ENCODE data around the gene SLC40A1.

DNA sequence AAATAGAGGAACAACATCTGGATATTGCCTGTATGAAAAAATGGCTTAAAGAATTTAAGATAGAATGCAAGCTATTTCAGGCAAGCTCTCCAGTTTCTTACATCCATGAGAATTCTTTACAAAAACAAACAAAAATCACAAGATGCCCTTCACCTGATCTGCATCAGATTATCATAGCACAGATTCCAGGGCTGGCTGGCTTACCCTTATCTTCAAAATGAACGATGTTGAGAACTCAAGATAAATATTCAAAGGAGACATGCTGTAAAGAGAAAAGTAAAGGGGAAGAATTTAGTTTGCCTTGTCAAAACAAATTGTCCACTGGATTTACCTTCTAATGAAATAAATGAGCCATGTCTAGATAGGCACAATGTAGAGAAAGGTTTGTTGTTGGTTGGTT, 18.7 kb upstream of the SLC40A1 start:
- TF ChIP-seq, protein P1, sequence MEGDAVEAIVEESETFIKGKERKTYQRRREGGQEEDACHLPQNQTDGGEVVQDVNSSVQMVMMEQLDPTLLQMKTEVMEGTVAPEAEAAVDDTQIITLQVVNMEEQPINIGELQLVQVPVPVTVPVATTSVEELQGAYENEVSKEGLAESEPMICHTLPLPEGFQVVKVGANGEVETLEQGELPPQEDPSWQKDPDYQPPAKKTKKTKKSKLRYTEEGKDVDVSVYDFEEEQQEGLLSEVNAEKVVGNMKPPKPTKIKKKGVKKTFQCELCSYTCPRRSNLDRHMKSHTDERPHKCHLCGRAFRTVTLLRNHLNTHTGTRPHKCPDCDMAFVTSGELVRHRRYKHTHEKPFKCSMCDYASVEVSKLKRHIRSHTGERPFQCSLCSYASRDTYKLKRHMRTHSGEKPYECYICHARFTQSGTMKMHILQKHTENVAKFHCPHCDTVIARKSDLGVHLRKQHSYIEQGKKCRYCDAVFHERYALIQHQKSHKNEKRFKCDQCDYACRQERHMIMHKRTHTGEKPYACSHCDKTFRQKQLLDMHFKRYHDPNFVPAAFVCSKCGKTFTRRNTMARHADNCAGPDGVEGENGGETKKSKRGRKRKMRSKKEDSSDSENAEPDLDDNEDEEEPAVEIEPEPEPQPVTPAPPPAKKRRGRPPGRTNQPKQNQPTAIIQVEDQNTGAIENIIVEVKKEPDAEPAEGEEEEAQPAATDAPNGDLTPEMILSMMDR (IDR thresholded peaks at IDR 0.05; ENCODE audit: low read depth, low read length): no peak
- TF ChIP-seq POLR2A (IDR thresholded peaks at IDR 0.05; ENCODE audit: extremely low read depth, insufficient read length): no peak
- TF ChIP-seq, protein P2, sequence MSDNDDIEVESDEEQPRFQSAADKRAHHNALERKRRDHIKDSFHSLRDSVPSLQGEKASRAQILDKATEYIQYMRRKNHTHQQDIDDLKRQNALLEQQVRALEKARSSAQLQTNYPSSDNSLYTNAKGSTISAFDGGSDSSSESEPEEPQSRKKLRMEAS (IDR thresholded peaks at IDR 0.05; ENCODE audit: low read depth, low read length): no peak

Measured in NB4 (cell line).